GM18858 (cell line): Measurements from ENCODE around the gene LAMA2.

ENCODE experiments used
- ATAC-seq: cut with Tn5 transposase; IDR thresholded peaks from one replicate; pipeline ENCODE4 v1.9.1; 2021; ENCODE audit not compliant: unreplicated experiment

LAMA2 gene

DNA sequence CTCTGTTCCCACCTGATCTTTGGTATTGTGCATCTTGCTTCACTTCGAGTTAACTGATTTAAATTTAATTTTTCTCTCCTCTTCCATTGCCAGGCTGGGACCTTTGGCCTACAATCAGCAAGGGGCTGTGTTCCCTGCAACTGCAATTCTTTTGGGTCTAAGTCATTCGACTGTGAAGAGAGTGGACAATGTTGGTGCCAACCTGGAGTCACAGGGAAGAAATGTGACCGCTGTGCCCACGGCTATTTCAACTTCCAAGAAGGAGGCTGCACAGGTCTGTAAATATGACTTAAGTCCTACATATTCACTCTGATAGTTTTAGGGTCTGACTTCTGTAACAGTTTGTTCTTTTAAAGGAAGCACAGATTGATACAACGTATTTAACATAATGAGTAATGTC lies 414.7 kb downstream of the LAMA2 start:
- no peak for ATAC-seq

GRCh38 chr6:129302671-129303070 lies 419.7 kb downstream of the LAMA2 start:
- no peak for ATAC-seq

- ATAC-seq, result no peak
Observed at GRCh38 chr6:129306826-129307225, 423.9 kb downstream of the LAMA2 start.

DNA sequence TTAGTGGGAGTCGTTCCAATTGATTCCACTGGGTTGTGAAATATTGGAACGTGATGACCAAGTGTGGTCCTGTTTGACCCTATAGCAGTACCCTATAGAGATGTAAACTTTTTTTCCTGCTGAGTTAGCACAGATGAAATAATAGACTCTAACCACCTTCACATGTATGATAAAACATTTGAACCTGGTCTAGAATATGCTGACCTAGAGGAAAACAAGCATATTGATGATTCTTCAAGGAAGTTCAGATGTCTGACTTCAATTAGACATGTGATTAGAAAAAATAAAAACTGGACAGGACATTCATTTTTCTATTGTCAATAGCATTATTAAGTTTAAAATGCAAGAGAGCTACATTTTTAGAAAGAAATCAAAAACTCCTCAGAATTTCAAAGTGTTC lies 424.9 kb downstream of the LAMA2 start:
- ATAC-seq, result no peak

GRCh38 chr6:129309154-129309553 lies 426.2 kb downstream of the LAMA2 start:
- no peak for ATAC-seq

DNA sequence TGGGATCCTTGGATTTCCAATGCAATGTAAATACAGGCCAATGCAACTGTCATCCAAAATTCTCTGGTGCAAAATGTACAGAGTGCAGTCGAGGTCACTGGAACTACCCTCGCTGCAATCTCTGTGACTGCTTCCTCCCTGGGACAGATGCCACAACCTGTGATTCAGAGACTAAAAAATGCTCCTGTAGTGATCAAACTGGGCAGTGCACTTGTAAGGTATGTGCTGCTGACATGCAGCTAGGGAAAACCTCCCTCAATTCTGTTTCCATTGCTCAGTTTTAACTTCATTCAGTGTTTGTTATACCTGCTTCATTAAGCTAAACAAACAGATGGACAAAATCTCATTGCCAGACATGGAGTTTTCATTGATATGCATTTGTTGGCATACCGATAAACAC lies 429.9 kb downstream of the LAMA2 start:
- no peak for ATAC-seq

- no peak for ATAC-seq
Observed at GRCh38 chr6:129314575-129314974, 431.6 kb downstream of the LAMA2 start.

DNA sequence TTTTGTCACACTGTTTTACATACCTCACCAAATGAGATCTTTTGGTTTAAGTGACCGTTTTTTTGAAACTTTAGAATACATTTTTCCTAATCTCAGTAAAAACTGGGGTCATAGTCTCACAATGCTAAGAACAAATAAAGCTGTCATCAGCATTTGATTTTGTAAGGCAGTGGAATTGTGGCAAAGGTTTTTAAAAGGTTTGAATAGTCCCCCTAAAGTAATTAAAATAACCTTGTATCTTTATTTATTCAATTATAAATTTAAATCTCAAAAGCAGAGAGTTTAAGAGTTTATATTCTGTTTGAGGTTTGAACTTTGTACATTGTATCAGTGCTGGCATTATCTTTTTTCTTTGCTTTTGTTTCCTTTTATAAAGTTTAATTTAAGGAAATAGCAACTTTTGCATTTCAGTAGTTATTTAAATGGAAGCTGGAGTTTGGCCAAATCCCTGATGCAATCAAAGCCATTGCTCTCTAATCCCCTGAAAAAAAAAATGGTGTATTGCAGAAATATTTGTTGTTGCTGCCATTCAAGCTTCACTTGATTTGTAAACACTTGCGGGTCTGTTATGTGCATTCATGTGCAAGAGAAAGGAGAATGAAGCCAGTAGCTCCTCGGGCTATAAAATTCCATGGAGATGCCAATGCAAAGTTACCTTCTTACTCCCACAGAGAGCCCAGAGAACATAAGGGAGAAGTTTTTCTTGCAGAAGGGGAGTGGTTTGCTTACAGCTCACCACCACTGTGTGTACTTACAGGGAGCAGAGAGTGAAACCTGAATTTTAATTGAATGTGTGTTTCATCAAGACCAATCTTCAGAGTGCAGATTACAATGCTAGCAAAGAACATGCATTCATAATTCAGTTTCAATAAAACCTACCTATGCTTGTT lies 435.2 kb downstream of the LAMA2 start:
- ATAC-seq, result no peak

- no peak for ATAC-seq
Observed at GRCh38 chr6:129320892-129321291, 438.0 kb downstream of the LAMA2 start.

DNA sequence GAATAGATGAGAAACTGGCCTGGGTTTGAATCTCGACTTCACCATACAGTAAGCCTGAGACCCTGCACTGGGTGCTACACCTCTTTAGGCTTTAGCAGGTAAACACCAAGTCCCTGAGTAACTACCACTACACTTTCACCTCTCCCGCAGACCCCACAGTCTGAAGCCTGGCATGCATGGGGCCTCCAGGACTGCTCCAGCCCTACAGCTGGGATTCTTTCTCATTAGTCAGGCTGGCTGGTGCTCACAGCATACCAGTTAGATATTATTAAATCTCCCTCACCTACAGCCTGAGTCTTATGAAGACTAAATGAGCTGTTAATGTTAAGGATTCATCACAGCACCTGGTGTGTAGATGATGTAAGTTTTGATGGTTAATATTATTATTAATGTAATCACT lies 438.4 kb downstream of the LAMA2 start:
- ATAC-seq, result no peak

GRCh38 chr6:129324345-129324744 lies 441.4 kb downstream of the LAMA2 start:
- ATAC-seq, result no peak

DNA sequence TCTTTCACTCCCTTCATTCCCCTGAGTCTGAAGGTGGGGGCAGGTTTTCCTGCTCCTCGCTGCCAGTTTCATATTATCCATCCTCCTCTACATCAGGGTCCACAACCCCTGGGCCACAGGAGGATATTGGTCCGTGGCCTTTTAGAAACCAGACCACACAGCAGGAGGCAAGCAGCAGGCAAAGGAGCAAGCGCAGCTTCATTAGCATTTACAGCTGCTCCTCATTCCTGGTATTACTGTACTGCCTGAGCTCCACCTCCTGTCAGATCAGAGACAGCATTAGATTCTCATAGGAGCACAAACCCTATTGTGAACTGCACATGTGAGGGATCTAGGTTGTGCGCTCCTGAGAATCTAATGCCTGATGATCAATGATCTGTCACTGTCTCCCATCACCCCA lies 446.7 kb downstream of the LAMA2 start:
- ATAC-seq, result no peak

- no peak for ATAC-seq
Observed at GRCh38 chr6:129331450-129332138, 448.7 kb downstream of the LAMA2 start.

- no peak for ATAC-seq
Observed at GRCh38 chr6:129335792-129336191, 452.9 kb downstream of the LAMA2 start.

GRCh38 chr6:129338683-129339082 lies 455.7 kb downstream of the LAMA2 start:
- no peak for ATAC-seq

DNA sequence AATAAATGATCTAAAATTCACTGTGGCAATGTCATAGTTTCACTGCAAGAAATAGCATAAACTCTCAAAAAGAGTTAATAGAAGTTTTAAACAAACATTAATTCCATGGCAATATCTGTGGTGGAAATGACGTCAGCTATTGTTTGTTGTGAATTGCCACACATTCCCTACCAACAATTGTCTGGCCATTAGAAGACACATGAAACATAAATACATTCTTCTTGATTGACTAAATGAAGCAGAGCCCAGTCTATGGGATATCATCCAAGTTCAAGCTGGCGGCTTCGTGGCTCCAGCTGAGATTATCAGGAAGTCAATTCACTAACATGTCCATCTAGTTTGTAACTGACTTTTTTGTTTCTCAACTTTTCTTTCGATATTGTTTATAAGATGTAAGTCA lies 458.0 kb downstream of the LAMA2 start:
- no peak for ATAC-seq

DNA sequence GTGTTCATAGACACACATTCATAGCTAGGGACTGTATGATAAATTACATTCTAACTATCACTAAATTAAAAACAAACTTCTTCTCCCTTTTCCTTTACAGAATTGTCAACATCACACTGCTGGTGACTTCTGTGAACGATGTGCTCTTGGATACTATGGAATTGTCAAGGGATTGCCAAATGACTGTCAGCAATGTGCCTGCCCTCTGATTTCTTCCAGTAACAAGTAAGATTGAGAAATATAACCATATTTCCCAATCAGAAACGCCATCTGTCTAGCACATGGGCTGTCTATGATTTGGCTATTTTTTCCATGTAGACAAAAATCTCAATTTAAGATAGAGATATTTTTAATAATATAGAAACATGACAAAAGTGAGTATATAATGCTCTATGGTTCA lies 459.3 kb downstream of the LAMA2 start:
- no peak for ATAC-seq

DNA sequence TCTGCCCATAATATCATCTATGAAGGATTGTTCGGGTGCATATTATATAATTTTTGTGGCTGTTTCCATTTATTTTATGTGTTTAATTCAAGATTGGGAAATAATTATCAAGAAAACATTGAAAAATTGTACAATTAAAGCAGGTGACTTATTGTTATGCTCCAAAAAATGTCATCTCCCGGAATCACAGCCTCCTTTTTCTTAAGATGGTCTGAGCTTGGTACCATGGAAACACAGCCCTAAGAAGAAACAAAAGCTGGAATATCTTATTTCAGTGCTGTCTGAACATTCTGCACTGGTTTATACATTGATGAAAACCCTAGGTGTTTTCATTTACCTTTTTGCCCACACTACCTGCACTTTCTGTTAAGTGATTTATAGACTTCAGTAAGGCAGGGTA lies 459.9 kb downstream of the LAMA2 start:
- ATAC-seq, result no peak

DNA sequence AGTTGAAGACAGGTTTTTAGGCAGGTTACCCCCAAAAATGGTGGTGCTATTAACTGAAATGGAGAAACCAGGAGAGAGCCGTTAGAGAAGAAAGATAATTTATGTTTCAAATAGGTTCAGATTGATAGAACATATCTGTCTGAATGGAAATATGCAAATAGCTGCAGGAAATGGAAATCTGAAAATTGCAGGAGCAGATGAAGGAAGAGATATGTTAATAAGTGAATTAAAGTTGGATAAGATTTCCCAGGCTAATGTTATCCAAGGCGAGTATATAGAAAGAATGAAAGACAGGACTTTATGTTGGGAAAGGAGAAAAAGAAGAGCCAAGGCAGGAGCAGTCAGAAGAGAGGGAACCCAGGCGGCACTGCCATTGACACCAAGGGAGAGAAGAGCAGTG lies 461.4 kb downstream of the LAMA2 start:
- no peak for ATAC-seq

- no peak for ATAC-seq
Observed at GRCh38 chr6:129345890-129346289, 463.0 kb downstream of the LAMA2 start.

- no peak for ATAC-seq
Observed at GRCh38 chr6:129346964-129347363, 464.0 kb downstream of the LAMA2 start.

- ATAC-seq, result no peak
Observed at GRCh38 chr6:129350278-129350677, 467.3 kb downstream of the LAMA2 start.
